Activated naive CD4-positive, alpha-beta T cell treated with anti-CD3 and anti-CD28 coated beads, Interleukin-2, amount 10 ng/mL, durations not matched to agents 5 hours and 36 hours (primary cell): ENCODE results near the gene ITGA6. TPM values are rescaled to one million over a fixed set of nuclear protein-coding genes. Genes with fewer than 3 reads are reported as not detected.

Experiments
- total RNA-seq, 2 experiments: library from RNA; stranded (reverse); gene quantifications; one replicate each; pipeline ENCODE4 v1.2.3, GENCODE V29; 2021

ITGA6 gene
- 10 to 100 TPM; 54.4 to 59.5 TPM for total RNA-seq

GRCh38 chr2:172427256-172427989 lies at the start of gene ITGA6:
TSS of gene ITGA6 (plus strand) at chr2:172427586.

Other genes starting within 250 kb of the ITGA6 start
- gene PDK1, start 128.5 kb downstream of the ITGA6 start, total RNA-seq, result 10 to 100 TPM; 52.0 to 57.2 TPM